Neutrophil (primary cell): Measurements from ENCODE around the gene SPECC1L.

Experiments
- H3K27ac ChIP-seq: fragments of 200-600 bp; sonication (generic); 2 replicates; pipeline ENCODE4 v1.5.1; 2016; ENCODE audit warnings: mild to moderate bottlenecking, moderate library complexity
- H3K27me3 ChIP-seq: fragments of 200-600 bp; sonication (generic); 2 replicates; pipeline ENCODE4 v1.6.0; 2016; ENCODE audit warnings: mild to moderate bottlenecking
- H3K36me3 ChIP-seq: fragments of 200-600 bp; sonication (generic); 2 replicates; pipeline ENCODE4 v1.5.1; 2017
- H3K4me1 ChIP-seq, 2 experiments: fragments of 200-600 bp in 1 of 2; sonication (generic) in 1 of 2; 1 replicate in 1 of 2; 2 replicates in 1 of 2; pipeline versions ENCODE4 v1.5.1 to v1.6.1; 2013 to 2016; ENCODE audit warnings: low read depth in 1 of 2, low read length in 1 of 2, mild to moderate bottlenecking in 1 of 2, moderate library complexity in 1 of 2; ENCODE audit not compliant: control insufficient read depth in 1 of 2, insufficient read depth in 1 of 2
- H3K4me3 ChIP-seq, 2 experiments: fragments of 200-600 bp in 1 of 2; sonication (generic) in 1 of 2; 1 replicate in 1 of 2; 2 replicates in 1 of 2; pipeline ENCODE4 v1.5.1; 2013 to 2016; ENCODE audit warnings: low read depth in 1 of 2, low read length in 1 of 2, mild to moderate bottlenecking in 1 of 2, moderate library complexity in 1 of 2
- H3K9me3 ChIP-seq: fragments of 200-600 bp; sonication (generic); 2 replicates; pipeline ENCODE4 v1.5.1; 2016
- CTCF ChIP-seq: fragments of 200-600 bp; sonication (generic); IDR thresholded peaks from 2 replicates; pipeline ENCODE4 v1.5.1; 2016; ENCODE audit warnings: antibody characterized with exemption

Gene SPECC1L

GRCh38 chr22:24323695-24324094 is 53.1 kb downstream of the SPECC1L start:
- no peaks in the 10 kb centered on the region for H3K9me3 ChIP-seq

GRCh38 chr22:24324137-24324536 is 53.5 kb downstream of the SPECC1L start:
- no peak overlapping the region for H3K4me3 ChIP-seq
- H3K4me1 ChIP-seq, result peaks cover 3 to 8% of the 10 kb centered on the region in 2 experiments
- H3K27ac ChIP-seq, result no peak overlapping the region
- peaks cover 50% of the 10 kb centered on the region for H3K36me3 ChIP-seq
- no peaks in the 10 kb centered on the region for H3K9me3 ChIP-seq
- no peak for TF ChIP-seq CTCF
- H3K27me3 ChIP-seq, result no peaks in the 10 kb centered on the region

More at GRCh38 chr22:24323695-24324094, 53.1 kb downstream of the SPECC1L start:
- Histone ChIP-seq H3K4me1 (peaks cover 3 to 8% of the 10 kb centered on the region in 2 experiments), H3K4me3 (no peak overlapping the region), H3K27me3 (no peaks in the 10 kb centered on the region), H3K36me3 (peaks cover 48% of the 10 kb centered on the region), H3K27ac (no peak overlapping the region)
- no peak for TF ChIP-seq CTCF

GRCh38 chr22:24325105-24325757 is 54.6 kb downstream of the SPECC1L start:
- peaks cover 49% of the 10 kb centered on the region for H3K36me3 ChIP-seq
- H3K4me1 ChIP-seq, result peaks cover 6 to 8% of the 10 kb centered on the region in 2 experiments
- H3K9me3 ChIP-seq, result no peaks in the 10 kb centered on the region
- peak; percentile 41 for TF ChIP-seq CTCF
- peak overlapping the region; percentile 49 for H3K27ac ChIP-seq
- H3K4me3 ChIP-seq, result no peak overlapping the region
- H3K27me3 ChIP-seq, result no peaks in the 10 kb centered on the region

GRCh38 chr22:24326266-24326665 is 55.6 kb downstream of the SPECC1L start:
- no peak overlapping the region for H3K27ac ChIP-seq
- peaks cover 6 to 8% of the 10 kb centered on the region in 2 experiments for H3K4me1 ChIP-seq
- H3K36me3 ChIP-seq, result peaks cover 48% of the 10 kb centered on the region
- H3K27me3 ChIP-seq, result no peaks in the 10 kb centered on the region
- TF ChIP-seq CTCF, result no peak
- H3K9me3 ChIP-seq, result no peaks in the 10 kb centered on the region
- no peak overlapping the region for H3K4me3 ChIP-seq

- Histone ChIP-seq H3K27me3 (no peaks in the 10 kb centered on the region), H3K9me3 (no peaks in the 10 kb centered on the region), H3K4me1 (peaks cover 14 to 17% of the 10 kb centered on the region in 2 experiments), H3K27ac (no peak overlapping the region), H3K36me3 (peaks cover 32% of the 10 kb centered on the region), H3K4me3 (no peak overlapping the region)
- no peak for TF ChIP-seq CTCF
Measured at GRCh38 chr22:24327832-24328231, 57.2 kb downstream of the SPECC1L start.
